ENCODE measurements around the gene KCTD17.

The KCTD17 gene

GRCh38 chr22:37026325-37026724, 25.2 kb upstream of the KCTD17 start:
- H3K4me3 ChIP-seq (ENCODE audit: low read length) = no peak overlapping the region
- TF ChIP-seq CTCF (conservative IDR thresholded peaks at IDR 0.05; ENCODE audit: low read depth, low read length) = no peak
- DNase-seq (ENCODE audit: low read depth) = no peak

- DNase-seq (ENCODE audit: low read depth) = no peak
- no peak for TF ChIP-seq CTCF (conservative IDR thresholded peaks at IDR 0.05; ENCODE audit: low read depth, low read length)
Measured at GRCh38 chr22:37027556-37027955, 24.0 kb upstream of the KCTD17 start.

GRCh38 chr22:37028692-37029674, 22.6 kb upstream of the KCTD17 start:
- no peak overlapping the region for H3K4me3 ChIP-seq (ENCODE audit: low read length)
- no peak for DNase-seq (ENCODE audit: low read depth)
- no peak for TF ChIP-seq CTCF (conservative IDR thresholded peaks at IDR 0.05; ENCODE audit: low read depth, low read length)

More at GRCh38 chr22:37027556-37027955, 24.0 kb upstream of the KCTD17 start:
- no peak overlapping the region for H3K4me3 ChIP-seq (ENCODE audit: low read length)

GRCh38 chr22:37030560-37031281, 20.8 kb upstream of the KCTD17 start:
- H3K4me3 ChIP-seq (ENCODE audit: low read length) = no peak overlapping the region
- DNase-seq (ENCODE audit: low read depth) = no peak
- no peak for TF ChIP-seq CTCF (conservative IDR thresholded peaks at IDR 0.05; ENCODE audit: low read depth, low read length)

- DNase-seq (ENCODE audit: low read depth) = no peak
- no peak overlapping the region for H3K4me3 ChIP-seq (ENCODE audit: low read length)
- no peak for TF ChIP-seq CTCF (conservative IDR thresholded peaks at IDR 0.05; ENCODE audit: low read depth, low read length)
Measured at GRCh38 chr22:37032134-37032534, 19.4 kb upstream of the KCTD17 start.

GRCh38 chr22:37032535-37033460, 18.7 kb upstream of the KCTD17 start:
- H3K4me3 ChIP-seq (ENCODE audit: low read length) = no peak overlapping the region
- DNase-seq (ENCODE audit: low read depth) = no peak
- TF ChIP-seq CTCF (conservative IDR thresholded peaks at IDR 0.05; ENCODE audit: low read depth, low read length) = no peak

Data from retinal pigment epithelial cell (primary cell).